SK-N-MC (cell line): ENCODE measurements around the gene CDH4.

ENCODE experiments used
- EZH2 ChIP-seq: fragments of 200-600 bp; sonication (generic); IDR thresholded peaks from one replicate; pipeline ENCODE4 v1.6.1; 2017; ENCODE audit warnings: antibody characterized with exemption
- POLR2AphosphoS5 ChIP-seq: IDR thresholded peaks from 2 replicates; pipeline ENCODE4 v1.6.1; 2012; ENCODE audit warnings: mild to moderate bottlenecking, low read depth, low read length, borderline replicate concordance

GRCh38 chr20:61600016-61600415 is 348.0 kb downstream of the CDH4 start:
- TF ChIP-seq EZH2 = no peak
- TF ChIP-seq POLR2AphosphoS5 = no peak
